HEK293 (cell line): ENCODE data around the gene ISYNA1.

Source experiments
- CTCF ChIA-PET: fragments of 350-600 bp; formaldehyde crosslinking; extraction: SDS; loops from one replicate; lab custom pipeline; 2021; ENCODE audit warnings: antibody characterized with exemption; lab: Yijun Ruan, JAX
- POLR2A ChIA-PET: fragments of 300-600 bp; formaldehyde crosslinking; extraction: SDS; loops from one replicate; lab custom pipeline; 2020; ENCODE audit warnings: antibody characterized with exemption, inconsistent platforms; lab: Yijun Ruan, JAX
- H3K27ac ChIP-seq: fragments of 200-500 bp; sonication (Bioruptor generic); 2 replicates; pipeline ENCODE4 v1.5.1; 2014; ENCODE audit warnings: low read depth, low read length, control low read depth, inconsistent platforms; ENCODE audit errors: extremely low read depth
- H3K36me3 ChIP-seq, 2 experiments: fragments of 200-500 bp in 1 of 2; sonication (Bioruptor generic) in 1 of 2; 1 replicate in 1 of 2; 2 replicates in 1 of 2; pipeline ENCODE4 v1.5.1; 2014 to 2017; ENCODE audit warnings: inconsistent platforms in 2 of 2, low read length in 2 of 2; ENCODE audit not compliant: control insufficient read depth in 2 of 2, insufficient read depth in 1 of 2
- H3K4me1 ChIP-seq: fragments of 200-500 bp; sonication (Bioruptor generic); 2 replicates; pipeline ENCODE4 v1.5.1; 2014; ENCODE audit warnings: mild to moderate bottlenecking, low read length, inconsistent platforms; ENCODE audit not compliant: control insufficient read depth, insufficient read depth
- H3K4me3 ChIP-seq: 2 replicates; pipeline ENCODE4 v1.5.1; 2011; ENCODE audit warnings: low read depth, mild to moderate bottlenecking, control low read depth, low read length, moderate library complexity
- H3K9me3 ChIP-seq: fragments of 200-500 bp; sonication (Bioruptor generic); 2 replicates; pipeline ENCODE4 v1.5.1; 2014; ENCODE audit warnings: low read depth, low read length, inconsistent platforms; ENCODE audit not compliant: control insufficient read depth, insufficient read depth
- GFI1B ChIP-seq: fragments of 450-650 bp; formaldehyde crosslinking; IDR thresholded peaks from 2 replicates; pipeline ENCODE4 v1.5.1; 2016; ENCODE audit warnings: missing biosample characterization, missing genetic modification characterization
- GLI2 ChIP-seq: fragments of 450-650 bp; formaldehyde crosslinking; IDR thresholded peaks from 2 replicates; pipeline ENCODE4; 2017; ENCODE audit warnings: missing biosample characterization, missing genetic modification characterization, low read depth, borderline replicate concordance
- PBX3 ChIP-seq: sonication (generic); formaldehyde crosslinking; IDR thresholded peaks from 2 replicates; pipeline ENCODE4 v1.8.1; 2022; ENCODE audit warnings: mild to moderate bottlenecking, moderate library complexity, missing genetic modification reagents
- ZFHX2 ChIP-seq: fragments of 450-650 bp; formaldehyde crosslinking; conservative IDR thresholded peaks from 2 replicates; pipeline ENCODE4 v1.5.1; 2016; ENCODE audit warnings: missing biosample characterization, missing genetic modification characterization
- ZFP3 ChIP-seq: fragments of 450-650 bp; formaldehyde crosslinking; IDR thresholded peaks from 2 replicates; pipeline ENCODE4 v1.5.1; 2016; ENCODE audit warnings: low read depth, missing biosample characterization, missing genetic modification characterization
- ZFP41 ChIP-seq: fragments of 450-650 bp; formaldehyde crosslinking; IDR thresholded peaks from 2 replicates; pipeline ENCODE4 v1.5.1; 2016; ENCODE audit warnings: missing biosample characterization, missing genetic modification characterization, borderline replicate concordance
- ZNF10 ChIP-seq: fragments of 450-650 bp; formaldehyde crosslinking; IDR thresholded peaks from 2 replicates; pipeline ENCODE4 v1.5.1; 2017; ENCODE audit warnings: missing biosample characterization, missing genetic modification characterization
- ZNF121 ChIP-seq: fragments of 450-650 bp; formaldehyde crosslinking; IDR thresholded peaks from 2 replicates; pipeline ENCODE4 v1.5.1; 2016; ENCODE audit warnings: missing biosample characterization, missing genetic modification characterization
- ZNF16 ChIP-seq: fragments of 450-650 bp; formaldehyde crosslinking; IDR thresholded peaks from 2 replicates; pipeline ENCODE4 v1.5.1; 2016; ENCODE audit warnings: low read depth, missing biosample characterization, missing genetic modification characterization
- ZNF2 ChIP-seq: fragments of 450-650 bp; formaldehyde crosslinking; IDR thresholded peaks from 2 replicates; pipeline ENCODE4 v1.5.1; 2016; ENCODE audit warnings: missing biosample characterization, missing genetic modification characterization
- ZNF221 ChIP-seq: fragments of 450-650 bp; formaldehyde crosslinking; IDR thresholded peaks from 2 replicates; pipeline ENCODE4 v1.5.1; 2017; ENCODE audit warnings: missing biosample characterization, missing genetic modification characterization, borderline replicate concordance
- ZNF24 ChIP-seq: fragments of 450-650 bp; formaldehyde crosslinking; IDR thresholded peaks from 2 replicates; pipeline ENCODE4 v1.5.1; 2016; ENCODE audit warnings: missing biosample characterization, missing genetic modification characterization
- ZNF366 ChIP-seq: fragments of 450-650 bp; formaldehyde crosslinking; conservative IDR thresholded peaks from 2 replicates; pipeline ENCODE4 v1.5.1; 2016; ENCODE audit warnings: missing biosample characterization, missing genetic modification characterization
- ZNF391 ChIP-seq: fragments of 450-650 bp; formaldehyde crosslinking; IDR thresholded peaks from 2 replicates; pipeline ENCODE4 v1.5.1; 2016; ENCODE audit warnings: low read depth, missing biosample characterization, missing genetic modification characterization, borderline replicate concordance
- ZNF398 ChIP-seq: fragments of 450-650 bp; formaldehyde crosslinking; IDR thresholded peaks from 2 replicates; pipeline ENCODE4 v1.5.1; 2017; ENCODE audit warnings: missing biosample characterization, missing genetic modification characterization
- ZNF514 ChIP-seq: fragments of 450-650 bp; formaldehyde crosslinking; IDR thresholded peaks from 2 replicates; pipeline ENCODE4 v1.5.1; 2016; ENCODE audit warnings: missing biosample characterization, missing genetic modification characterization
- ZNF548 ChIP-seq: fragments of 450-650 bp; formaldehyde crosslinking; IDR thresholded peaks from 2 replicates; pipeline ENCODE4 v1.5.1; 2016; ENCODE audit warnings: missing biosample characterization, missing genetic modification characterization
- ZNF561 ChIP-seq: fragments of 450-650 bp; IDR thresholded peaks from 2 replicates; pipeline ENCODE4 v1.5.1; 2018; ENCODE audit warnings: missing biosample characterization, missing genetic modification characterization, borderline replicate concordance
- ZNF580 ChIP-seq: fragments of 450-650 bp; formaldehyde crosslinking; IDR thresholded peaks from 2 replicates; pipeline ENCODE4 v1.5.1; 2016; ENCODE audit warnings: missing biosample characterization, missing genetic modification characterization
- ZNF629 ChIP-seq: fragments of 450-650 bp; formaldehyde crosslinking; IDR thresholded peaks from 2 replicates; pipeline ENCODE4 v1.5.1; 2017; ENCODE audit warnings: missing biosample characterization, missing genetic modification characterization
- ZNF664 ChIP-seq: fragments of 450-650 bp; formaldehyde crosslinking; IDR thresholded peaks from 2 replicates; pipeline ENCODE4 v1.5.1; 2016; ENCODE audit warnings: missing biosample characterization, missing genetic modification characterization
- ZNF704 ChIP-seq: fragments of 450-650 bp; formaldehyde crosslinking; IDR thresholded peaks from 2 replicates; pipeline ENCODE4 v1.5.1; 2016; ENCODE audit warnings: missing biosample characterization, missing genetic modification characterization
- ZNF768 ChIP-seq: fragments of 450-650 bp; formaldehyde crosslinking; IDR thresholded peaks from 2 replicates; pipeline ENCODE4 v1.5.1; 2018; ENCODE audit warnings: missing biosample characterization, mild to moderate bottlenecking, missing genetic modification characterization
- ZNF791 ChIP-seq: fragments of 450-650 bp; formaldehyde crosslinking; IDR thresholded peaks from 2 replicates; pipeline ENCODE4 v1.5.1; 2016; ENCODE audit warnings: missing biosample characterization, missing genetic modification characterization
- ZSCAN18 ChIP-seq: fragments of 450-650 bp; formaldehyde crosslinking; IDR thresholded peaks from 2 replicates; pipeline ENCODE4 v1.5.1; 2016; ENCODE audit warnings: missing biosample characterization, missing genetic modification characterization
- ZSCAN30 ChIP-seq: fragments of 450-650 bp; IDR thresholded peaks from 2 replicates; pipeline ENCODE4 v1.5.1; 2018; ENCODE audit warnings: missing biosample characterization, mild to moderate bottlenecking, missing genetic modification characterization, moderate library complexity

Gene ISYNA1

GRCh38 chr19:18393836-18394235 lies 44.1 kb downstream of the ISYNA1 start:
- no peaks in the 10 kb centered on the region for H3K36me3 ChIP-seq
- no peak overlapping the region for H3K27ac ChIP-seq
- no peak overlapping the region for H3K4me3 ChIP-seq
- no peaks in the 10 kb centered on the region for H3K9me3 ChIP-seq
- no peak for TF ChIP-seq ZNF548 (tag by site-specific recombination)
- TF ChIP-seq ZNF391 (tag by site-specific recombination): no peak
- TF ChIP-seq ZFP41 (tag by site-specific recombination): no peak
- no peak for TF ChIP-seq GFI1B
- TF ChIP-seq ZNF398 (tag by site-specific recombination): no peak
- TF ChIP-seq ZNF514 (tag by site-specific recombination): no peak
- TF ChIP-seq ZNF580 (tag by site-specific recombination): no peak
- TF ChIP-seq ZNF704 (tag by site-specific recombination): no peak
- no peak for TF ChIP-seq PBX3 (CRISPR knock-in tag)
- no peak for TF ChIP-seq ZNF221 (tag by site-specific recombination)
- no peak for TF ChIP-seq ZNF791
- no peak for TF ChIP-seq ZNF629 (tag by site-specific recombination)
- TF ChIP-seq ZNF10 (tag by site-specific recombination): no peak
- TF ChIP-seq ZNF2 (tag by site-specific recombination): no peak
- no peak for TF ChIP-seq ZNF768 (tag by site-specific recombination)
- TF ChIP-seq ZNF24: no peak
- ChIA-PET CTCF (interaction anchor here (1.3 kb wide), 1 partner anchor 8 kb away, joined by 4 read pairs; no protein-coding TSS in a partner anchor), POLR2A (no interaction called here)
- no peaks in the 10 kb centered on the region for H3K4me1 ChIP-seq

GRCh38 chr19:18392926-18393325 lies 45.0 kb downstream of the ISYNA1 start:
- H3K36me3 ChIP-seq: no peaks in the 10 kb centered on the region
- H3K4me1 ChIP-seq: no peaks in the 10 kb centered on the region
- ChIA-PET POLR2A (no interaction called here), CTCF (interaction anchor here (0.6 to 1.3 kb wide), 3 partner anchors 9 to 43 kb away, joined by 4 to 6 read pairs (median 4); no protein-coding TSS in a partner anchor)
- H3K27ac ChIP-seq: no peak overlapping the region
- no peak overlapping the region for H3K4me3 ChIP-seq
- TF ChIP-seq ZNF664 (tag by site-specific recombination): 0 out of 2 replicates have a peak, but pooled peaks have one; percentile 2
- no peak for TF ChIP-seq ZNF16 (tag by site-specific recombination)
- H3K9me3 ChIP-seq: no peaks in the 10 kb centered on the region

- no peak overlapping the region for H3K27ac ChIP-seq
- H3K4me1 ChIP-seq: no peaks in the 10 kb centered on the region
- no peaks in the 10 kb centered on the region for H3K9me3 ChIP-seq
- no peak overlapping the region for H3K4me3 ChIP-seq
- ChIA-PET POLR2A (no interaction called here), CTCF (interaction anchor here (0.6 to 1.3 kb wide), 7 partner anchors 9 to 44 kb away, joined by 3 to 6 read pairs (median 4); no protein-coding TSS in a partner anchor)
- H3K36me3 ChIP-seq: no peaks in the 10 kb centered on the region
- TF ChIP-seq GLI2 (tag by site-specific recombination): no peak
- TF ChIP-seq ZFP41 (tag by site-specific recombination): no peak
- 0 out of 2 replicates have a peak, but pooled peaks have one; percentile 4 for TF ChIP-seq ZFHX2 (tag by site-specific recombination)
- TF ChIP-seq ZSCAN30 (tag by site-specific recombination): no peak
- no peak for TF ChIP-seq ZNF561 (tag by site-specific recombination)
- no peak for TF ChIP-seq ZNF121
- no peak for TF ChIP-seq ZNF366
- no peak for TF ChIP-seq ZSCAN18 (tag by site-specific recombination)
- TF ChIP-seq ZFP3 (tag by site-specific recombination): no peak
- 0 out of 2 replicates have a peak, but pooled peaks have one; percentile 26 for TF ChIP-seq ZNF664 (tag by site-specific recombination)
Observed at GRCh38 chr19:18392417-18392816, 45.5 kb downstream of the ISYNA1 start.
